ENCODE results near the gene CHMP4B.

CHMP4B gene

DNA sequence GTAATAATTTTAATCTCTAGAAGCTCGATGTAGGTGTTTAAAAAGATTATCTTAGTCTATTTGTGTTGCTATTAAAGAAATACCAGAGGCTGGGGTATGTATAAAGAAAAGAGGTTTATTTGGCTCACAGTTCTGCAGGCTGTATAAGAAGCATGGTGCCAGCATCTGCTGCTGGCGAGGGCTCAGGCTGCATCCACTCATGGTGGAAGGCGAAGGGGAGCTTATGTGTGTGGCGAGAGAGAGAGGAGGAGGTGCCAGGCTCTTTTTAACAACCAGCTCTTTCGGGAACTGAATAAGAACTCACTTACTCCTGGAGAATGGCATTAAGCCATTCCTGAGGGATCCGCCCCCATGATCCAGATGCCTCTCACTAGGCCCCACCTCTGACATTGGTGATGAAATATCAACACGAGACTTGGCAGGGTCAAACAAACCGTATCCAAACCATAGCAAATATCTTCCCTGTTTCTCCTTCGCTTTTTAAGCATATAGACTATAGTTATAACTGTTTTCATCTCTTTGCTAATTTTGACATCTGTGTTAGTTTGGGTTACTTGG is 24.5 kb downstream of the CHMP4B start:
- no peak for DNase-seq (ENCODE audit: low read depth)
- no peak overlapping the region for H3K4me3 ChIP-seq (ENCODE audit: low read depth, low read length)
- TF ChIP-seq, protein P1, sequence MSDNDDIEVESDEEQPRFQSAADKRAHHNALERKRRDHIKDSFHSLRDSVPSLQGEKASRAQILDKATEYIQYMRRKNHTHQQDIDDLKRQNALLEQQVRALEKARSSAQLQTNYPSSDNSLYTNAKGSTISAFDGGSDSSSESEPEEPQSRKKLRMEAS (IDR thresholded peaks at IDR 0.05; ENCODE audit: low read depth, low read length): no peak
- no peak for TF ChIP-seq POLR2A (IDR thresholded peaks at IDR 0.05; ENCODE audit: extremely low read depth, insufficient read length)
- TF ChIP-seq MYC (IDR thresholded peaks at IDR 0.05; ENCODE audit: low read depth, low read length): no peak
- TF ChIP-seq, protein P2, sequence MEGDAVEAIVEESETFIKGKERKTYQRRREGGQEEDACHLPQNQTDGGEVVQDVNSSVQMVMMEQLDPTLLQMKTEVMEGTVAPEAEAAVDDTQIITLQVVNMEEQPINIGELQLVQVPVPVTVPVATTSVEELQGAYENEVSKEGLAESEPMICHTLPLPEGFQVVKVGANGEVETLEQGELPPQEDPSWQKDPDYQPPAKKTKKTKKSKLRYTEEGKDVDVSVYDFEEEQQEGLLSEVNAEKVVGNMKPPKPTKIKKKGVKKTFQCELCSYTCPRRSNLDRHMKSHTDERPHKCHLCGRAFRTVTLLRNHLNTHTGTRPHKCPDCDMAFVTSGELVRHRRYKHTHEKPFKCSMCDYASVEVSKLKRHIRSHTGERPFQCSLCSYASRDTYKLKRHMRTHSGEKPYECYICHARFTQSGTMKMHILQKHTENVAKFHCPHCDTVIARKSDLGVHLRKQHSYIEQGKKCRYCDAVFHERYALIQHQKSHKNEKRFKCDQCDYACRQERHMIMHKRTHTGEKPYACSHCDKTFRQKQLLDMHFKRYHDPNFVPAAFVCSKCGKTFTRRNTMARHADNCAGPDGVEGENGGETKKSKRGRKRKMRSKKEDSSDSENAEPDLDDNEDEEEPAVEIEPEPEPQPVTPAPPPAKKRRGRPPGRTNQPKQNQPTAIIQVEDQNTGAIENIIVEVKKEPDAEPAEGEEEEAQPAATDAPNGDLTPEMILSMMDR (IDR thresholded peaks at IDR 0.05; ENCODE audit: low read depth, low read length): no peak

DNA sequence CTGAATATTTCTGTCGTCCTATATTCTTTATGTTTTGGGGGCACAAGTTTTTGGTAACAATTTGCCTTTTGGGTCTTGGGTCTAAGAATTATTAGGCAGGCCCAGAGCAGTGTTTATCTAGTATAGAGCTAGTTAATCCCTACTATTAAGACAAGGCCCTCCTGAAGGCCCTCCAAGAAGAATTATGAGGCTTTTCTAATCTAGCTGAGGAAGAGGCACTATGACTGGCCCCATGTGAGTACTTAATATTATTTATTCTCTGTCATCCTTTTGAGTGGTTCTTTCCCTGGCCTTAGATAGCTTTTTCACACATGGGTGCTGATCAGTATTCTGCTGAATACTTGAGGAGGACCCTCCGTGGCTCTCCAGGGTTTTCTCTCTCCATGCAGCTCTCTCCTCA is 25.1 kb downstream of the CHMP4B start:
- no peak overlapping the region for H3K4me3 ChIP-seq (ENCODE audit: low read depth, low read length)
- TF ChIP-seq MYC (IDR thresholded peaks at IDR 0.05; ENCODE audit: low read depth, low read length): no peak
- TF ChIP-seq, protein P2 (IDR thresholded peaks at IDR 0.05; ENCODE audit: low read depth, low read length): no peak
- TF ChIP-seq, protein P1 (IDR thresholded peaks at IDR 0.05; ENCODE audit: low read depth, low read length): no peak
- DNase-seq (ENCODE audit: low read depth): no peak

DNA sequence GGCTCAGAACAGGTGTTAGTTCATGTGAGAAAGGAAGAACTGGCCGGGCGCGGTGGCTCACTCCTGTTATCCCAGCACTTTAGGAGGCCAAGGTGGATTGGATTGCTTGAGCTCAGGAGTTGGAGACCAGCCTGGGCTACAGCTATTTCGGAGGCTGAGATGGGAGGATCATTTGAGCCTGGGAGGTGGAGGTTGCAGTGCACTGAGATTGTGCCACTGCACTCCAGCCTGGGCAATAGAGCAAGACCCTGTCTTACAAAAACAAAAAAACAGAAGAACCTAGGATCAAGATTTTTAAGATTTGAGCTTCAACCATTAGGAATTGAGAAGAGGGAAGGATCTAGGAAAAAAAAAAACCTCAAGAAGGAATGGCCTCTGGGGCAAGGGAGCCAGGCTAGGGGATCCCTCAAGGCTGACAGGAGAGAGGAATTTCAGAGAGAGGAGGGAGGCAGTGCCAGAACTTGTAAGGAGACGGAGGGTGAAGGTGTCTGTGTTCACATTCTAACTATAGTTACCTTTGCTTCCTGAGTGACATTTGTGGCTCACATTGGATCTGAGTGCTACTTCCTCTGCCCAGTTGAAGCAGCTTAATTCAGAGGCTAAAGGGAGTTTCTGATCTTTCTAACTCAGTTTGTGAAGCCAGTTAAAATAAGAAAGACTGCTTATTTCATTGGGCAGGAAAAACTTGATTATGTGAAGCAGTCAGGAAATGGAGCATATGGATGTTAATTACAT is 26.1 kb downstream of the CHMP4B start:
- no peak overlapping the region for H3K4me3 ChIP-seq (ENCODE audit: low read depth, low read length)
- no peak for DNase-seq (ENCODE audit: low read depth)
- TF ChIP-seq, protein P1 (IDR thresholded peaks at IDR 0.05; ENCODE audit: low read depth, low read length): no peak
- TF ChIP-seq MYC (IDR thresholded peaks at IDR 0.05; ENCODE audit: low read depth, low read length): no peak

DNA sequence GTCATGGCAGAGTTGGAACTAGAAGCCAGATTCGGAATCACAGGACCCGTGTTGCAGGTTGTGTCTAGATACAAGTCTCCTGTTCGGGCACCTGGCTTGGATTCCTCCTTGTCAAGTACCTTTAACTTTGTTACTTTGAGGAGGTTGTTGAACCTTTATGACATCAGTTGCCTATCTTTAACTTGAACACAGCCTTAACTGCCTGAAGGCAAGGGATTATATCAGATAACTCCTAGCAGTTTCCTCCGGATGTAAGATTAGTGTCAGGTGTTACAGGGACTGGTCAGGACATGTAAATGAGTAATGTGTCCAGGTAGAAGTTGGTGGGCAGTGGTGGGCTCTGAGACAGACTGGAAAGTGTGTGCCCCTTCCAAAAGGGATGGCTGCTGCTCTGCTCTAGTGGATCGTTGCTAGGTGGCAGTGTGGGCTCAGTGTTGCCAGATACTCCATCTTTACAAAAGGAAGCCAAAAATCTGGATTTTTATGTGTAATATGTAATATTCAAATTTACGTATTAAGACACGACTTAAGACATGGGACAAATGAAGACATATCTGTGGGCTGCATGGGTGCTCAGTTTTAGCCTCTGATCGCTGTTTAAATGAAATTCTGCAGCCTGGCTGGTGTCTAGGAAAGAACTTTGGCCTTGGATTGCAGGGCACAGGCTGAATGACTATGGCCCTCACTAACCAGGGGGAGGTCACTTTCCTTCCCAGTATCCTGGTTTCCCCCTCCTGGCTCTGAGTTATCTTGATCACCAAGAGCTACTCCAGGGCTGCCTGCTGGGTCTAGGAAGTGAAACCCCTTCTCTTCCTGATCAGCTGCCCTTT is 27.1 kb downstream of the CHMP4B start:
- TF ChIP-seq POLR2A (IDR thresholded peaks at IDR 0.05; ENCODE audit: extremely low read depth, insufficient read length): no peak
- TF ChIP-seq, protein P1 (IDR thresholded peaks at IDR 0.05; ENCODE audit: low read depth, low read length): no peak
- TF ChIP-seq, protein P2 (IDR thresholded peaks at IDR 0.05; ENCODE audit: low read depth, low read length): peak; percentile 7
- DNase-seq (ENCODE audit: low read depth): no peak
- no peak overlapping the region for H3K4me3 ChIP-seq (ENCODE audit: low read depth, low read length)

DNA sequence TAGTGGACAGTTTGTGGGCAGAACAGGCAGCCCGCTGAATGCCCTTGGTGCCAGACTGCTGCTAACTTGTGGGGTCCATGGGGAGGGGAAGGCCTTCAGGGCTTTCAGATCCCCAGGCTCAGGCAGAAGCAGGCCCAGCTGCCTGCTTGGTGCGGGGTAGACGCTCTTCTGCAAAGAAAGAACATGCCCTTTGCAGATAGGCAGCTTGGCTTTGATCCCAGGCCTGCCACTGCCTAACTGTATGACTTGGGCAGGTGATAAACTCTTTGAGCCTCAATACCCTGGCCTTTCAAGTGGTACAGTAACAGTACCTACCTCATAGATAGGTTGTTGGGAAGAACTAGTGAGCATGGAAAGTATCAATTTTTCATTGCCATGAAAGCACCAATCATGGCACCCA is 28.4 kb downstream of the CHMP4B start:
- H3K4me3 ChIP-seq (ENCODE audit: low read depth, low read length): no peak overlapping the region
- TF ChIP-seq, protein P1 (IDR thresholded peaks at IDR 0.05; ENCODE audit: low read depth, low read length): no peak
- TF ChIP-seq POLR2A (IDR thresholded peaks at IDR 0.05; ENCODE audit: extremely low read depth, insufficient read length) (no peak), MYC (IDR thresholded peaks at IDR 0.05; ENCODE audit: low read depth, low read length) (no peak)
- TF ChIP-seq, protein P2 (IDR thresholded peaks at IDR 0.05; ENCODE audit: low read depth, low read length): no peak
- DNase-seq (ENCODE audit: low read depth): no peak

DNA sequence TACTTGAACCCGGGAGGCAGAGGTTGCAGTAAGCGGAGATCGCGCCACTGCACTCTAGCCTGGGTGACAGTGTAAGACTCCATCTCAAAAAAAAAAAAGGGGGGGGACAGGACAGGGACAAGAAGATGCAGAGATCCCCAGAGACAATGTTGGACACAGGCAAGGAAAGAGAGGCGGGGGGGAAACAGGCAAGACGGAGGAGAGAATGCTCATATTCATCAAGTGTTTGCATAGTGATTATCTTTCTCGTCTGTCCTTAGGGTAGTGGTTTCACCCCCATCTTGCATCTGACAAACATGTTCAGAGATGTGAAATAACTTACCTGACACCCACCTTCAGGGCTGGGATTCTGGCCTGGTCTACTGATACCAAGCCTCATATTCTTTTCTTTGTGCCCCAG is 29.0 kb downstream of the CHMP4B start:
- no peak overlapping the region for H3K4me3 ChIP-seq (ENCODE audit: low read depth, low read length)
- DNase-seq (ENCODE audit: low read depth): no peak
- TF ChIP-seq, protein P1 (IDR thresholded peaks at IDR 0.05; ENCODE audit: low read depth, low read length): no peak
- no peak for TF ChIP-seq POLR2A (IDR thresholded peaks at IDR 0.05; ENCODE audit: extremely low read depth, insufficient read length)
- no peak for TF ChIP-seq MYC (IDR thresholded peaks at IDR 0.05; ENCODE audit: low read depth, low read length)
- TF ChIP-seq, protein P2 (IDR thresholded peaks at IDR 0.05; ENCODE audit: low read depth, low read length): no peak
